HG03135 (cell line): ENCODE results near the gene MFAP4.

Experiments
- ATAC-seq: cut with Tn5 transposase; IDR thresholded peaks from one replicate; pipeline ENCODE4 v1.9.1; 2021; ENCODE audit warnings: mild to moderate bottlenecking, moderate library complexity; ENCODE audit not compliant: unreplicated experiment

Gene MFAP4, protein sequence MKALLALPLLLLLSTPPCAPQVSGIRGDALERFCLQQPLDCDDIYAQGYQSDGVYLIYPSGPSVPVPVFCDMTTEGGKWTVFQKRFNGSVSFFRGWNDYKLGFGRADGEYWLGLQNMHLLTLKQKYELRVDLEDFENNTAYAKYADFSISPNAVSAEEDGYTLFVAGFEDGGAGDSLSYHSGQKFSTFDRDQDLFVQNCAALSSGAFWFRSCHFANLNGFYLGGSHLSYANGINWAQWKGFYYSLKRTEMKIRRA

DNA sequence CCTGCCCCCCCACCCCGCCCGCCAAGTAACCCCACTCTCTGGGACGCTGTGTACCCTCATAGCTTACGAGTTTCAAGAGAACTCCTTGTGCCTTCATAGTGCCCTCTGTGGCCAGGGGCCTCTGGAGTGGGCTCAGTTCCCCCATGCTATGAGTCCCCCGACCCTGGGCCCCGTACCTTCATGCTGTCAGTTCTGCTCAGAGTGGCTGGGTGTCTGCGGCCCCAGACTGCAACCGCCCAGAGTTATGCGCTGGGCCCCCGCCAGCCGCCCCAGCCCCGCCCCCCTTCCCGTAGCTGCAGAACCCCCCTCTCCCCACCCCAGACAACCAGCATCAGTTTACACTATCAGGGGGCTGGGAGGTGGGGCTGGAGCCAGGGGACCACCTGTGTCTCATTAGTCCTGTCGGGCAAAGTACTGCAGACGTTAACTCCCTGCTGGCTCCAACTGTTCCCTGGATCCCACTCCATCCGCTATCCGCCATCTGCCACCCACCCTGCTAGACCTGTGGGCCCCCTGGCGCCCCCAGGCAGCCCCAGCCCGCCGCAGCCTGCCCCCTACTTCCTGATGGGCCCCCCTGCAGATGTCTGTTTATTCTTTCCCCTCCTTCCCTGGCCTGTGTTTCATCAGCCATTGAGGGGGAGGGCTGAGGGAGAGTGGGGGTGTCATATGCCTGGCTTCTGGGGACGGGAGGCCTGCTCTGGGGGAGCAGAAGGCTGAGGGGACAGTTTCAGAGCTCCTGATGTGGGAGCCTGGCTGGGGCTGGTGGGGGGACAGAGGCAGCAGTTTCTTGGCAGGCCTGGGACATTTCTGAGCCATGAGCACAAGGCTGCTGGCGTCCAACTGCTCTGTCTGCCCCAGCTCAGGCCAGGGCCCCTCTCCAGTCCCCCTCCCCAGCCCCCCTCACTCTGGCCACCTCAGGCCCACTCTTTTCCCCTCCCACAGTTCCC is at the start of gene MFAP4:
Gene MFAP4 (minus strand): TSS at position 217 of the 947 bp plus-strand sequence. CDS start 35 bp downstream, at position 182.
- ATAC-seq: no peak

DNA sequence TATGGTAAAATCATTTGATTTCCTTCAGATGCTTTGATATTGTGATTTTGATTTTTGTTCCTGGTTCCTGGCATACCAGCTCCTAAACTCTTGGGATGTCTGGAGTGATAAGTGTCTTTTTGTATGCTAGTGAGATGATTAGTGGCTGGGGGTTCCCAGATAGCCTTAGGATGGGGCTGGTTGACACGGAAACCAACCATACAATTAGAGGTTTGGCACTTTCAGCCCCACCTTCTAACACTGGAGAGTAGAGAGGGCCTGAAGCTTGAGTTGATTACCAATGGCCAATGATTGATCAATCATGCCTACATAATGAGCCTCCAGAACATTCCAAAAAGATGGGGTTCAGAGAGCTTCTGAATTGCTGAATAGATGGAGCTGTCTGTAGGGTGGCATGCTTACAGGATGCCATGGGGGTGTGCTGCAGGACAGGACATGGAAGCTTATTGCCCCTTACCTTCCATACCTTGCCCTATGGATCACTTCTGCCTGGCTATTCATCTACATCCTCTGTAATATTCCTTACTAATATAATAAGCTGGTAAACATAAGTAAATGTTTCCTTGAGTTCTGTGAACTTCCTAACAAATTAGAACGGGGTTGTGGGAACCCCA is 46.8 kb upstream of the MFAP4 start:
- ATAC-seq: no peak

DNA sequence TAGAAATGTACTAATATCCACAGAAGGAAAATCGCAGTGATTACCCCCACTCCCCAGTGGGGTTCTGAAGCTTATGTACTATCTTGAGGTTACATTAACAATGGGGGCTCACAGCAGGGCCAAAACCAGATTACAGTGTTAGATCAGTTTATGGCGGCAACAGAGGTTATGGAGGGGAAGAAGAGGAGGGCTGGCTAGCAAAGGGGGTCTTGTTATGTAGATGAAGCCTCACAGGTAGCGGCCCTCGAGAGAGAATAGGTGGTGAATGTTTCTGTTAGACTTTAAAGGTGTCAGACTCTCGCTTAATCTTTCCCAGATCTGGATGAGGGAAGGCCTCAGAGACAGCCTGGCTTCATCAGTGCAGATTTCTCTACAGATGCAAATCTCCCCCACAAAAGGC is 46.3 kb upstream of the MFAP4 start:
- no peak for ATAC-seq

DNA sequence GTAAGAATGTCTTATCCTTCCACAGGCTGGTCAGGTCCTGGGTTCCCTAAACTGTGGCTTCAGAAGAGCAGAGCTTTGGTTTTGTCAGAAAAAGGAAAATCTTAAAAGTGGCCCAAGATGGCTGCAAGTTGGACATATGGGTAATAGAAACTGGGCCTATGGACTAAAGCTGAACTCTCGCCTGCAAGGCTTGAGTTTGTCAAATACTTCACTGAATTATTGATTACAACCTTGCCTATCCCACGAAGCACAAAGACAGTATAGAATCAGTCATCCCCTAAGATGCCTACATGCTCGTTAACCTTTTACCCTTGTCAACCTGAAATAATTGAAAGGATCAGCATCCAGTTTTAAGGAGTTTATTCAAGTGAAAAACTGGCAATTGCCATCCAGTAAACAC is 44.7 kb upstream of the MFAP4 start:
- no peak for ATAC-seq

DNA sequence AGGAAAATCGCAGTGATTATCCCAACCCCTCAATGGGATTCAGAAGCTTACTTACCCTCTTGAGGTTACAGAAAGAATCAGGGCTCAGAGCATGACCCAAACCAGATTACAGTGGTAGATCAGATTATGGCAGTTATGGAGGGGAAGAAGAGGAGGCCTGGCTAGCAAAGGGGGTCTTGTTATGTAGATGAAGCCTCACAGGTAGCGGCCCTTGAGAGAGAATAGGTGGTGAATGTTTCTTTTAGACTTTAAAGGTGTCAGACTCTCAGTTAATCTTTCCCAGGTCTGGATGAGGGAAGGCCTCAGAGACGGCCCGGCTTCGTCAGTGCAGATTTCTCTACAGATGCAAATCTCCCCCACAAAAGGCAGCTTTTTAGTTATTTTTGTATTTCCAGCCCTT is 39.6 kb upstream of the MFAP4 start:
- ATAC-seq: no peak

DNA sequence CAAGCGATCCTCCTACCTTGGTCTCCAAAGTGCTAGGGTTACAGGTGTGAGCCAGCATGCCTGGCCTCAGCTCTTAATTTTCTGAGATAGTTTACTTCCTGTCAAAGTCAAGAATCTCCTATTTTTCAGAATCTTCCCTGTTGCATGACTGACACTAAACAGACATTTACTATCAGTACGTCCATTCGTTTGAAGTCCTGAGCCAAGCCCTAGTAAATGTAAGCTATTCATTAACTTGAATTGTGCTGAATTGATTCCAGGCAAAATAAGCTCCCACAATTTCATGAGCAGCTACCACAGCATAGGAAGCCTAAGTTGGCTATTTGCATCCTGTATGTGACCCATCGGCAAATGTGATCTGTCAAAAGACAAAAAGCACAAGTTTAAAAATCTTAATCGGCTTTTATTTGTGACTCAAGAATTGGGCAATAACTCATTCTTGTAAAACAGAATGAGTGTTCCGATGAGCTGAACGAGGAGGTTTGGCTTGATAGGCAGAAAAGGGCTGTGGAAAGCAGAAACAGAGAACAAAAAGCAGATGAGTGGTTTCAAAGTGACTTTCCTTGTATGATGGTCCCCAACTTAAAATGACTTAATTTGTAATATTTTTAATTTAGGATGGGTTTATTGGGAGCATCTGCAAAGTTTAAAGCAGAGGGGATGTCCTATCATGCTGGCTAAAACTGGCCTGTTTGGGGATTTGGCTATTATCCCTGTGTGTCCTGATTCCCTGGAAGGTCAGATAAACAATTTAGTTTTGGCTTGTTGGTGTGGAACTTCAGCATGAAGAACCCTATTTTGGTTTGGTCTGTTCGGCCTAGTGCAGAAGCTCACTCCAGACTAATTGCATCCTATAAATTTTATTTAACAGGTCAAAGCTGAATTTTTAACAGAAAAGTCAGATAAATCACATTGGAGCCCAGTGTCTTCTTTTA is 38.2 kb upstream of the MFAP4 start:
- no peak for ATAC-seq

DNA sequence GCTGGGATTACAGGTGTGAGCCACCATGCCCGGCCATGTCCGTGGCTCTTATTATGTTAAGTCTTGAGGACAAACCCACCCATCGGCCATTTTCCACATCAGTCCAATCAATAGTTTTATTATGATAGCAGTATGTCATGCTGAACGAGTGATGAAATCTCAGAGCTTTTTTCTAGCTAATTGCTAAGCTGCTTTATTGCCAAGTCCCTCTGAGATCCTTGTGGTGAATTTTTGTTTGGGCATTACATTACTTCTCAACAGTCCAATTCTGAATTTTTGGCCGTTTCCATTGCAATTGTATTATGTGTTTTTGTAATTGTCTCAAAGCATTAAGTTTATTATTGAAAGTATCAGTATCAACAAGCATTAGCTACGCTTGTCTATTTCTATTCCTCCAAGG is 34.9 kb upstream of the MFAP4 start:
- no peak for ATAC-seq

DNA sequence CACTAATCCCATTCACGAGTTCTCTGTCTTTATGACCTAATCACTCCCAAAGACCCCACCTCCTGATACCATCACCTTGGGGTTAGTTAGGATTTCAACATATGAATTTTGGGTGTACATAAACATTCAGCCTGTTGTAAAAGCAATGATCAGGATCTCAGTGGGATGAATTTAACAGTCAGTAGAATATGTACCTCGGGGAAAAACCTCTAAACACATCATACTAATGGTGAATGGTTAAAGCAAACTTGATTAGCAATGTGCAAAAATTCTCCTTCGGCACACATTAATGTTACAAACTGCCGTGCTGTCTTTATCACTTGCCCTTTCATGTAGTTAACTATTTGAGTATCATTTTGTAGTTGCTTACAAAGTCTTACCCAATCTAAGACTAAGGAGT is 34.2 kb upstream of the MFAP4 start:
- ATAC-seq: no peak

DNA sequence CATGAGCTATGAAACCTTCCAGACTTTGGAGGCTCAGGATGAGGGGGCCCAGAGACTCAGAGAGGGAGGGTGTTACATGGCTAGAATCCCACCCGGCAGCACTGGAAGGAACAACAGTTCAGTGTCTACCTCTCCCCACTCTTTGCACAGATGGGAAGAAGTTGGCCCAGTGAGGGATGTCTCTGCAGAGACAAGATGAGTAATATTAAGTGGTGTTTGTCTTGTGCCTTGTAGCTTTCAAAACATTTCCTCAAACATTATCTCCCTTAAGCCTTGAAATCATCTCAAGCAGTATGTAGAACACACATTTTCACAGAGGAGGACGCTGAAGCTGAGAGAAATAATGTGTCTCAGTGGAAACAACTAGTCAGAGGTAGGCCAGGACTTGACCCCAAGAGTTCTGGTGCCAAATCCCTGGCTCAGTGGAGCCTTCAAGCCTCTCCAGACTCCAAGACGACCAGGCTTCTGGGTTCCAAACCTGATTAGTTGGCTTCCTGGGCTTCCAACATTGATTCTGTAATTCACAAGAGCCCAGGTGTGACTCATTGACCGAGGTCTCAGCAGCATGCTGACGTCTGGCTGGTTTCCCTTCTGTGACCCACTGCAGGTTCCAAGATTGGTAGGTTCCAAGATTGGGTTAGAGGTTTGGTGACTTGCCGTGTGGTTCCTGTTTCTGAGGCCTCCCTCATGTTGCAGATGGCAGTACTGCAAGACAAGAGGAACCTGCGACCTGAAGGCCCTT is 31.4 kb upstream of the MFAP4 start:
- ATAC-seq: no peak

DNA sequence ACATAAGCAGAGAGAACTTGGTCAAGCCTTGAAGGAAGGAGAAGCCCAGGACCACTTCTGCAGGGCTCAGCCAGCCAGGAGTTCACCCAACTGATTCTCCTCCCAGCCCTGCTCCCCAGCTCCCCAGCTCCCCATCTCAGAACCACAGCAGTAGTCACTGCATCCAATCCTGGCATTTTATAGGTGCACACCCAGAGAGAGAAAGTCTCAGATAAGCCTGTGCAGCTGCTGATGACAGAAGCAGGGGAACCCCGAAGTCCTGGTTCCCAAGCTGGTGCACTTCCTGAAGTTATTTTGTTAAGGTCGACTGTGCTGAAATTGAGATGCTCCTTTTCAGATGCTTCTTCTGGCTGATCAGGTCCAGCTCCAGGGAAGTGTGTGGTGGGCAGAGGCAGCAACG is 30.6 kb upstream of the MFAP4 start:
- no peak for ATAC-seq

DNA sequence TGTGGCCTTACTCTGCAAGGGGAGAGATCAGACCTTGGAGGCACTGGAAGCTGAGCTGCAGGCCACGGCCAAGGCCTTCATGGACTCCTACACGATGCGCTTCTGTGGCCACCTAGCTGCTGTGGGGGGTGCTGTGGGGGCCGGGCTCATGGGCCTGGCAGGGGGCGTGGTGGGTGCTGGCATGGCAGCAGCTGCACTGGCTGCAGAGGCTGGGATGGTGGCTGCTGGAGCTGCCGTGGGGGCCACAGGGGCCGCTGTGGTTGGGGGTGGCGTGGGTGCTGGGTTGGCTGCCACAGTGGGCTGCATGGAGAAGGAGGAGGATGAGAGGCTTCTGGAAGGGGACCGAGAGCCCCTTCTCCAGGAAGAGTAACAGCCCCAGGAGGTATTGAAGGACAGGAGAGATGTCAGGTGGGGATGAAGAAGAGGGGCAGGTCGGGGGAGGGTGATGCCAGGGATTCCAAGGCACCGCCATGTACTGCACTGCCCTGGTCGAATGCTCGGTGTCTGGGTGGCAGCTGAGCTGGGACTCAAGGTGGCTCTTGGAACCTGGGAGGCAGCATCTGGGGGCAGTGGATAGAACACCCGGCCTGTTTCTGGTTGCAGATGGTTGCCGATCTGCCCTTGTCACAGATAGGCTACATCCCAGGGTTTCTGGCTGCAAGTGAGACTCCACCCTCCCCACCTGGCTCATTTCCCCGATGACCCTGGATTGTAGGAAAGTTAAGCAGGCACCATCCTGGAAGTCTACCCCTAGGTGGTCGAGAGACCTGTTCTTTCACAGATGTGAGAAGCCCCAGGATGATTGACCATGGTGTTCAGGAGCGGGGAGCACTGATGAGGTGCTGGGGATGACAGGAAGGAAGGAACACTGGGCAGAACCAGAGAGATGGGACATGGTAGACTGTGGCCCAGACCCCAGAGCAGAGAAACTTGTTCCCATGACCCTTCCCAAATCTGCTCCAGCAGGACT is 29.1 kb upstream of the MFAP4 start:
- ATAC-seq: no peak

DNA sequence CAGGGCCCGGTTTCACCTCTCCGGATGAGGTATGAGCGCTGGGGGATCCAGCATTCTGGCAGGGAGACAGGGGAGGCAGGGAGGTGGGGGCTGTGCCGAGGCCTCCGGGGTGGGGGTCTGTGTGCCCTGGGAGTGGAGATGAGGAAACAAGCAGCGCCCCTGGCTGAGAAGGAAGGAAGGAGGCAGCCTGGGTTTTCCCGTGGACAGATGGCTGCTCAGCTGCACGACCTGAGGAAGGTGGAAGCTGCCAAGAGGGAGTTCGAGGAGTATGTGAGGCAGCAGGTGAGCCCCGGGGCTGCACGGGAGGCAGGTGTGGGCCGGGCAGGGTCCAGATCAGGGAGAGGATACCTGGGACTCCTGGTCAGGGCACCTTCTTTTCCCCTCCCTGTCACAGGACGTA is 28.3 kb upstream of the MFAP4 start:
- no peak for ATAC-seq

DNA sequence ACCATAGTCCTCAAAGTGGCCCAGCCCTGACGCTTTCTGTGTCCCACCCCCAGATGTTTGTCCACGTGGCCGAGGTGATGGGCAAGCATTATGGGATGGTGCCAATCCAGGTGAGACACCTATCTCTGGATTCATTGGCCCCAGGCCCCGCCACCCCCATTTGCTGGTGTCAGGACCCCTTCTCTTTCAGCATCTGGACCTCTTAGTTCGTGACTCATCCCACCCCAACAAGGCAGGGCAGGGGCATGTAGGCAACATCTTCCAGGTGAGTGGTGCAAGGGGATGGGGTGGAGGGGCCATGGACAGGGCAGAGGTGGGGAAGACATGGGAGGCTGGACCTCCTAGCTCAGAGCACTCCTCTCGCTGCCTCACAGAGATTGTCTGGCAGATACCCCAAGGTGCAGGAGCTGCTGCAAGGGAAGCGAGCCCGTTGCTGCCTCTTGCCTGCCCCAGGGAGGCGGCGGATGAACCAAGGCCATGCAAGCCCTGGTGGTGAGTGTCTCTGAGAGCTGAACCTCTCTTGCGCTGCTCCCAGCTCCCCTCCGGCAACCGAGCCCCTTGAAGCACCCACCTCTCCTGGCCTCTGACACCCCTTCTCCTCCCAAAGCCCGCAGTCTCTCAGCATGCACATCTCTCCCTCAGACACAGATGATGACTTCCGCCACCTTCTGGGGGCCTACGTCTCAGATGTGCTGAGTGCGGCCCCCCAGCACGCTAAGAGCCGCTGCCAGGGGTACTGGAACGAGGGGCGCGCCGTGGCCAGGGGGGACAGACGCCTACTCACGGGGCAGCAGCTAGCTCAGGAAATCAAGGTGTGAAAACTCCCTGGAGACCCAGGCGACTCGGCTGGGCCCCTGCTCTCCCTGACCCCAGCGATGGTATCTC is 27.6 kb upstream of the MFAP4 start:
- no peak for ATAC-seq

DNA sequence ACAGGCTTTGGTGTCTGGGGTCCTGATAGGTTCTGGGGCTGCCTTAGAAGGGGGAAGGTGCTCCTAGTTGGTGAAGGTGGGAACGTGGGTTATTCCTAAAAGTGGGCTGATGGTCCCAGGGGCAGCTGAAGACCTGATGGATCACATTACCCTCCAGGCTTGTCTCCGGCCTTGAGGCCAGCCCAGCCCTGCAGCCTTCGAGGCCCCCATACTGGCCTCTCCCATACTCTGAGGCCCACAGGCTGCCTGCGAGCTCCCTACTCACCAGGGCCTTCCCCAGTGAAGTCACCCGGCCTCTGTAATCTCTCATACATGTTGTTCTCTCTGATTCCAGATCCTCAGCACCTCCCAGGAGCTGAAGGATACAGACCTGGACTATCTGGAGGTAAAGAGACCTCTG is 26.8 kb upstream of the MFAP4 start:
- no peak for ATAC-seq

DNA sequence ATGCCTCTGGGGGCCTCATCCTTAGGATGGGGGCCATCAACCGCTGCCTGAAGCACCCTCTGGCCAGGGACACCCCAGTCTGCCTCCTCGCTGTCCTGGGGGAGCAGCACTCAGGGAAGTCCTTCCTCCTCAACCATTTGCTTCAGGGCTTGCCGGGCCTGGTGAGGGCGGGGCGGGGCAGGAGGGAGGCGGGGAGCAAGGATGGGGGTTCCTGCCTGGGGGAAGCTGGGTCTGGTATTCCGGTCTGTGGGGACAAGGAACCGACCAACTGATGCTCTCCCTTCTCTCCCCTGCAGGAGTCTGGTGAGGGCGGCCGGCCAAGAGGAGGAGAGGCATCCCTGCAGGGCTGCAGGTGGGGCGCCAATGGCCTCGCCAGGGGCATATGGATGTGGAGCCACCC is 26.0 kb upstream of the MFAP4 start:
- ATAC-seq: no peak

DNA sequence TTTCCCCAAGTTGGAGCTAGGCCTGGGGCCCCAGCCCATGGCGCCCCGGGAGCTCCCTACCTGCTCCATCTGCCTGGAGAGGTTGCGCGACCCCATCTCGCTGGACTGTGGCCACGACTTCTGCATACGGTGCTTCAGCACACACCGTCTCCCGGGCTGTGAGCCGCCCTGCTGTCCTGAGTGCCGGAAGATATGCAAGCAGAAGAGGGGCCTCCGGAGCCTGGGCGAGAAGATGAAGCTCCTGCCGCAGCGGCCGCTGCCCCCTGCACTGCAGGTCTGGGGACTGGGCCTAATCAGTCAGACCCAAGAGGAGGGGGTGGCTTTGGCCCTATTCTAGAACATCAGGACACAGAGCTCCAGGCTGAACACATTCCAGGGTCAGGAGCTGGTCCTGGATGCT is 25.5 kb upstream of the MFAP4 start:
- no peak for ATAC-seq

DNA sequence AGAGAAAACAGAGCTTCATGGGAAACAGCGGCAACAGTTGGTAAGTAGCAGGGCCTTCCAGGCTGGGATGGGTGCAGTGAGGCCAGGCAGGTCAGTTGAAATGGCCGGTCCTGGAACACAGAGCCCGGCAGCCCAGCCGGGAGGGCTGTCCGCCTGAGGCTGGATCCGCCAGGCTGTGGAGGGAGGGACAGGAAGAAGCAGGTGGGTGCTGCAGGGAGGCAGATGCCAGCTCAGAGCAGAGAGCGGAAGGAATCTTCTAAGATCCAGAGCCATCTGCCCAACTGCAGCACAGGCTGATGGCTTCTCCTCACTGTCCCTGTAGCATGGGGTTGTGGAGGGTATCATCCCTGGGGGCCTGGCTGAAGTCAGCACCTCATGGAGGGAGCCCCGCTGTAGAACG is 24.6 kb upstream of the MFAP4 start:
- no peak for ATAC-seq
